Endothelial cell of umbilical vein (primary cell): Measurements from ENCODE around the gene ZBTB22. TPM values are rescaled to one million over a fixed set of nuclear protein-coding genes. Genes with fewer than 3 reads are reported as not detected.
A peak's percentile ranks its signal among the peaks of the same experiment; 100 is the strongest.

Experiments
- BruUV-seq: library from RNA; stranded (reverse); fragments of 400-500 nt; replicated peaks from 2 replicates; lab custom pipeline; 2021; lab: Mats Ljungman, UMichigan
- CTCF ChIA-PET: fragments of 300-600, 350-600 bp; sonication (Branson Sonifier 250); formaldehyde crosslinking; loops from one replicate; lab custom pipeline; 2021; ENCODE audit warnings: antibody characterized with exemption, inconsistent platforms; lab: Charles Lee
- POLR2A ChIA-PET: fragments of 300-600, 350-600 bp; sonication (Branson Sonifier 250); formaldehyde crosslinking; loops from one replicate; lab custom pipeline; 2021; ENCODE audit warnings: antibody characterized with exemption, inconsistent platforms; lab: Charles Lee
- DNase-seq: peaks from one replicate; pipeline ENCODE4 v3.0.0-alpha.2; 2011; ENCODE audit warnings: low read depth, low spot score
- FAIRE-seq: peaks from 2 replicates; lab custom pipeline; 2011; peaks lifted over from hg19 to GRCh38; lab: Jason Lieb, UNC
- H2AFZ ChIP-seq: 2 replicates; pipeline ENCODE4 v1.6.0; 2012; ENCODE audit warnings: low read depth, low read length, control low read depth, inconsistent platforms
- H3K27ac ChIP-seq: 2 replicates; pipeline ENCODE4 v1.5.1; 2011; ENCODE audit warnings: low read depth, mild to moderate bottlenecking, control low read depth, low read length, moderate library complexity; ENCODE audit not compliant: insufficient read depth
- H3K27me3 ChIP-seq, 2 experiments: 2 replicates each; pipeline versions ENCODE4 v1.6.0 to v1.6.1; 2011; ENCODE audit warnings: low read length in 2 of 2, mixed read lengths in 1 of 2; ENCODE audit not compliant: control insufficient read depth in 2 of 2, insufficient read depth in 2 of 2
- H3K36me3 ChIP-seq, 2 experiments: 2 replicates in 1 of 2; 3 replicates in 1 of 2; pipeline ENCODE4 v1.5.1; 2011; ENCODE audit warnings: low read length in 2 of 2, mild to moderate bottlenecking in 1 of 2, moderate library complexity in 1 of 2; ENCODE audit not compliant: control insufficient read depth in 2 of 2, insufficient read depth in 2 of 2; ENCODE audit errors: extremely low read depth in 1 of 2
- H3K4me1 ChIP-seq: 3 replicates; pipeline ENCODE4 v1.5.1; 2011; ENCODE audit warnings: mild to moderate bottlenecking, low read length; ENCODE audit not compliant: control insufficient read depth, insufficient read depth; ENCODE audit errors: extremely low read depth
- H3K4me2 ChIP-seq: 2 replicates; pipeline ENCODE4 v1.6.1; 2011; ENCODE audit warnings: low read length, control low read depth, mixed read lengths; ENCODE audit not compliant: insufficient read depth
- H3K4me3 ChIP-seq, 3 experiments: fragments of 200-600 bp in 1 of 3; sonication (generic), shearing (Covaris generic) in 1 of 3; replicated peaks in 1 of 3; 2 replicates each; pipeline ENCODE4 v1.5.1; 2011 to 2016; ENCODE audit warnings: control low read depth in 3 of 3, low read length in 3 of 3, mild to moderate bottlenecking in 2 of 3, inconsistent platforms in 1 of 3, low read depth in 1 of 3, moderate library complexity in 1 of 3; ENCODE audit not compliant: insufficient read depth in 1 of 3
- H3K79me2 ChIP-seq: 2 replicates; pipeline ENCODE4 v1.6.0; 2012; ENCODE audit warnings: low read length, inconsistent platforms; ENCODE audit not compliant: control insufficient read depth, insufficient read depth
- H3K9ac ChIP-seq: replicated peaks from 2 replicates; pipeline ENCODE3; 2011; ENCODE audit warnings: low read length, control low read depth; ENCODE audit not compliant: insufficient read depth; ENCODE audit errors: extremely low read depth
- H3K9me1 ChIP-seq: replicated peaks from 3 replicates; pipeline ENCODE4 v1.6.0; 2011; ENCODE audit warnings: mild to moderate bottlenecking, low read length; ENCODE audit not compliant: control insufficient read depth, insufficient read depth; ENCODE audit errors: extremely low read depth
- H3K9me3 ChIP-seq: replicated peaks from 2 replicates; pipeline ENCODE4 v1.5.1; 2012; ENCODE audit warnings: low read length, inconsistent platforms; ENCODE audit not compliant: control insufficient read depth, insufficient read depth
- H4K20me1 ChIP-seq: replicated peaks from 2 replicates; pipeline ENCODE3; 2011; ENCODE audit warnings: mild to moderate bottlenecking, low read length; ENCODE audit not compliant: control insufficient read depth, insufficient read depth; ENCODE audit errors: extremely low read depth
- EZH2 ChIP-seq: IDR thresholded peaks from 2 replicates; pipeline ENCODE4 v1.6.1; 2012; ENCODE audit warnings: borderline replicate concordance, low read depth, mild to moderate bottlenecking, moderate library complexity, low read length, inconsistent platforms; ENCODE audit not compliant: severe bottlenecking
- FOS ChIP-seq: IDR thresholded peaks from 2 replicates; pipeline ENCODE4 v1.6.1; 2011; ENCODE audit warnings: mild to moderate bottlenecking, low read length, moderate library complexity, borderline replicate concordance; ENCODE audit not compliant: insufficient read depth
- GATA2 ChIP-seq: IDR thresholded peaks from 2 replicates; pipeline ENCODE4 v1.7.0; 2011; ENCODE audit warnings: low read depth, mild to moderate bottlenecking, moderate library complexity, mixed read lengths, low read length; ENCODE audit not compliant: insufficient read length, insufficient read depth
- JUN ChIP-seq: IDR thresholded peaks from 2 replicates; pipeline ENCODE4 v1.6.1; 2011; ENCODE audit warnings: borderline replicate concordance, low read depth; ENCODE audit not compliant: insufficient read length, insufficient read depth
- MYC ChIP-seq: IDR thresholded peaks from one replicate; pipeline ENCODE4 v1.6.1; 2011; ENCODE audit warnings: mild to moderate bottlenecking, low read depth, low read length
- POLR2A ChIP-seq: IDR thresholded peaks from 2 replicates; pipeline ENCODE4 v1.6.1; 2012; ENCODE audit warnings: low read depth, mild to moderate bottlenecking, control low read depth, low read length
- POLR2AphosphoS5 ChIP-seq: IDR thresholded peaks from 2 replicates; pipeline ENCODE4 v1.6.1; 2012; ENCODE audit warnings: low read depth, mild to moderate bottlenecking, control low read depth, low read length, moderate library complexity; ENCODE audit not compliant: insufficient read depth
- dilution Hi-C: fragments of 300-500 bp; cut with MboI; formaldehyde crosslinking; loops from one replicate; pipeline ENCODE4 v1.15.0; 2019; ENCODE audit warnings: low sequenced_read_pairs; ENCODE audit not compliant: extremely low pct_ligation_motif_present
- intact Hi-C: fragments of 100-400 bp; cut with micrococcal nuclease; formaldehyde crosslinking; loops from one replicate; pipeline ENCODE4 v1.10.0; 2022
- polyA plus RNA-seq, 4 experiments: library from polyadenylated mRNA; depleted of rRNA in 3 of 4; stranded (reverse) in 3 of 4; unstranded in 1 of 4; fragments of >200 nt; gene quantifications; 2 replicates each; pipeline versions ENCODE4 v1.2.1 to v1.2.3, GENCODE V29; 2011 to 2012; ENCODE audit warnings: missing spikeins in 1 of 4
- total RNA-seq: library from RNA; stranded (reverse); gene quantifications from 2 replicates; pipeline ENCODE4 v1.2.3, GENCODE V29; 2021
- TF ChIP-seq, protein P1 (sequence below), 2 donors: IDR thresholded peaks; 1 replicate in 1 of 2; 2 replicates in 1 of 2; pipeline ENCODE4 v1.5.1; 2011; ENCODE audit warnings: low read length in 2 of 2, mild to moderate bottlenecking in 2 of 2, moderate library complexity in 2 of 2, control low read depth in 1 of 2, inconsistent platforms in 1 of 2, low read depth in 1 of 2; ENCODE audit not compliant: insufficient read depth in 1 of 2; ENCODE audit errors: extremely low read depth in 1 of 2
- TF ChIP-seq, protein P2 (sequence below): IDR thresholded peaks from 2 replicates; pipeline ENCODE4 v1.6.1; 2011; ENCODE audit not compliant: insufficient read depth, insufficient read length

Gene ZBTB22
- total and polyA plus RNA-seq, 2 donors (not counting 3 experiments of a cell fraction or from before 2014, with no cell fraction given): 12.6 to 15.4 TPM

DNA sequence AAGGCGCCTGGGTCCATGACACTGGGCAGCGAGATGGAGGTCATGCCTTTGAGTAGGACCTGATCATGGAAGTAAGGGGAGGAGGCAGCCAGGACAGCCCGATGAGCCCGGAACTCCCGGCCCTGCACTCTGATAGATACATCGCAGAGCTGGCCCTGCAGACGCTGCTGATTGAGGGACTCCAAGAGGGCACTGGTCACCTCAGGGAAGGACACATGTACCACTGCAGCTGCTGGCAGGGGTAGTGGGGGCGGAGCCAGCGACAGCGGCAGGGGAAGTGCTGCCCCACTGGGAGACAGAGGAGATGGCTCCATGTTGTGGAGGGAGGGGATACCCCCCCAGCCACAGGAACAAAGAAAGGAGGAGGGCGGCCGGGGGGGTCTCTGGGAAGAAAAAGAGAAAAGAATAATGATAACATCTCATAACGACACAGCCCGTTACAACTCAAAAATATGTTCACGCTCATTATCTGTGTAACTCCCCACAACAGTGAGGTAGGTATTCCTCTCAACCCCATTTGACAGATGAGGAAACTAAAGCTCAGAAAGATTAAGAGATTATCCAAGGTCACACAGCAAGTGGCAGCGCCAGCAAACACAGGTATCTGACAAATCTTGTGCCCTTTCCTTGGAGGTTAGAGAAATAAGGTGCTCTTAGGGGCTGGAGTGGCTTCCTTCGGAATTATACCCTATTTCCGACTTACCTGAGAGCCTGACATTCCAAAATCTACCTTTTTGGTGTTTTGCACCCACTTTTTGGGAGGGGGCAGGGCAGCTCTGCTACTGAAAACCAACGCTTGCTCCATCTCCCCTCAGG, 733 bp downstream of the ZBTB22 start:
- dilution Hi-C loops: no loop called here
- POLR2A ChIA-PET: interaction anchor here (0.9 to 1.4 kb wide), 4 partner anchors 18 to 469 kb away, joined by 3 to 10 read pairs (median 6); partner anchors contain the start of genes RGL2, RPS18 and VPS52
- DNase-seq: no peak

More for the DNA sequence above, 733 bp downstream of the ZBTB22 start:
- no peak overlapping the region for H3K9ac ChIP-seq
- H2AFZ ChIP-seq: no peak overlapping the region
- FAIRE-seq: no peak
- no peaks in the 10 kb centered on the region for H3K9me3 ChIP-seq
- CTCF ChIA-PET: interaction anchor here (1.1 to 1.8 kb wide), 3 partner anchors 8 to 39 kb away, joined by 3 to 17 read pairs (median 4); partner anchors contain the start of genes B3GALT4 and RGL2
- peaks cover 40% of the 10 kb centered on the region for H3K79me2 ChIP-seq
- peak overlapping the region in 2 of 3 experiments; percentile 29 to 60 for H3K4me3 ChIP-seq
- H3K36me3 ChIP-seq: peaks cover 5 to 22% of the 10 kb centered on the region in 2 experiments
- peak overlapping the region; percentile 45 for H3K4me2 ChIP-seq
- intact Hi-C loops: loop anchor here (10.0 kb wide), 1 partner anchor 258 kb away; no protein-coding TSS in a partner anchor
- no peak overlapping the region for H3K27ac ChIP-seq
- H3K27me3 ChIP-seq: no peaks in the 10 kb centered on the region
- no peaks in the 10 kb centered on the region for H3K9me1 ChIP-seq
- H3K4me1 ChIP-seq: peaks cover 54% of the 10 kb centered on the region
- no peaks in the 10 kb centered on the region for H4K20me1 ChIP-seq
- BruUV-seq: no TSS peak
- TF ChIP-seq POLR2A: no peak
- TF ChIP-seq, protein P1, sequence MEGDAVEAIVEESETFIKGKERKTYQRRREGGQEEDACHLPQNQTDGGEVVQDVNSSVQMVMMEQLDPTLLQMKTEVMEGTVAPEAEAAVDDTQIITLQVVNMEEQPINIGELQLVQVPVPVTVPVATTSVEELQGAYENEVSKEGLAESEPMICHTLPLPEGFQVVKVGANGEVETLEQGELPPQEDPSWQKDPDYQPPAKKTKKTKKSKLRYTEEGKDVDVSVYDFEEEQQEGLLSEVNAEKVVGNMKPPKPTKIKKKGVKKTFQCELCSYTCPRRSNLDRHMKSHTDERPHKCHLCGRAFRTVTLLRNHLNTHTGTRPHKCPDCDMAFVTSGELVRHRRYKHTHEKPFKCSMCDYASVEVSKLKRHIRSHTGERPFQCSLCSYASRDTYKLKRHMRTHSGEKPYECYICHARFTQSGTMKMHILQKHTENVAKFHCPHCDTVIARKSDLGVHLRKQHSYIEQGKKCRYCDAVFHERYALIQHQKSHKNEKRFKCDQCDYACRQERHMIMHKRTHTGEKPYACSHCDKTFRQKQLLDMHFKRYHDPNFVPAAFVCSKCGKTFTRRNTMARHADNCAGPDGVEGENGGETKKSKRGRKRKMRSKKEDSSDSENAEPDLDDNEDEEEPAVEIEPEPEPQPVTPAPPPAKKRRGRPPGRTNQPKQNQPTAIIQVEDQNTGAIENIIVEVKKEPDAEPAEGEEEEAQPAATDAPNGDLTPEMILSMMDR (IDR thresholded peaks at IDR 0.05; ENCODE audit: extremely low read depth in 1 of 2, insufficient read depth in 1 of 2, low read depth in 1 of 2, low read length in 2 of 2): no peak
- no peak for TF ChIP-seq GATA2
- no peak for TF ChIP-seq POLR2AphosphoS5
- TF ChIP-seq JUN: no peak
- TF ChIP-seq EZH2: no peak
- TF ChIP-seq MYC: no peak
- TF ChIP-seq, protein P2, sequence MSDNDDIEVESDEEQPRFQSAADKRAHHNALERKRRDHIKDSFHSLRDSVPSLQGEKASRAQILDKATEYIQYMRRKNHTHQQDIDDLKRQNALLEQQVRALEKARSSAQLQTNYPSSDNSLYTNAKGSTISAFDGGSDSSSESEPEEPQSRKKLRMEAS: no peak
- TF ChIP-seq FOS: no peak
